CD14-positive monocyte (primary cell): ENCODE data around the gene GAS7. TPM values are rescaled to one million over a fixed set of nuclear protein-coding genes. Genes with fewer than 3 reads are reported as not detected.

Experiments
- DNase-seq, 3 donors: peaks; one replicate each; pipeline ENCODE4 v3.0.0-alpha.2; 2011 to 2022
- H2AFZ ChIP-seq: 2 replicates; pipeline ENCODE4 v1.6.0; 2012; ENCODE audit warnings: mild to moderate bottlenecking, low read depth, low read length, inconsistent platforms; ENCODE audit not compliant: insufficient read depth, poor library complexity, severe bottlenecking
- H3K27ac ChIP-seq, 2 donors: 1 replicate in 1 of 2; 2 replicates in 1 of 2; pipeline ENCODE4 v1.5.1; 2012 to 2013; ENCODE audit warnings: low read length in 2 of 2, control low read depth in 1 of 2, inconsistent platforms in 1 of 2, low read depth in 1 of 2, mild to moderate bottlenecking in 1 of 2
- H3K27me3 ChIP-seq, 2 donors: one replicate each; pipeline versions ENCODE4 v1.6.0 to v1.6.1; 2011 to 2013; ENCODE audit warnings: low read length in 2 of 2; ENCODE audit not compliant: control insufficient read depth in 2 of 2, insufficient read depth in 2 of 2
- H3K36me3 ChIP-seq, 2 donors: replicated peaks in 1 of 2; 1 replicate in 1 of 2; 2 replicates in 1 of 2; pipeline versions ENCODE4 v1.5.1 to v1.6.1; 2012 to 2013; ENCODE audit warnings: low read length in 2 of 2, control low read depth in 1 of 2, inconsistent platforms in 1 of 2, mild to moderate bottlenecking in 1 of 2; ENCODE audit not compliant: insufficient read depth in 2 of 2, control insufficient read depth in 1 of 2
- H3K4me1 ChIP-seq, 2 donors: 1 replicate in 1 of 2; 2 replicates in 1 of 2; pipeline versions ENCODE4 v1.5.1 to v1.6.1; 2012 to 2013; ENCODE audit warnings: low read length in 2 of 2, control low read depth in 1 of 2, inconsistent platforms in 1 of 2, mild to moderate bottlenecking in 1 of 2, moderate library complexity in 1 of 2; ENCODE audit not compliant: insufficient read depth in 2 of 2, control insufficient read depth in 1 of 2
- H3K4me2 ChIP-seq: replicated peaks from 2 replicates; pipeline ENCODE3; 2012; ENCODE audit warnings: low read length, moderate library complexity, mild to moderate bottlenecking; ENCODE audit not compliant: poor library complexity, severe bottlenecking; ENCODE audit errors: extremely low read depth
- H3K4me3 ChIP-seq, 3 experiments: fragments of 200-600 bp in 1 of 3; sonication (generic) in 1 of 3; replicated peaks in 1 of 3; 1 replicate in 2 of 3; 2 replicates in 1 of 3; pipeline ENCODE4 v1.5.1; 2011 to 2013; ENCODE audit warnings: low read length in 3 of 3, mild to moderate bottlenecking in 3 of 3, control low read depth in 2 of 3, low read depth in 2 of 3, inconsistent platforms in 1 of 3, moderate library complexity in 1 of 3
- H3K79me2 ChIP-seq: 2 replicates; pipeline ENCODE4 v1.6.0; 2012; ENCODE audit warnings: mild to moderate bottlenecking, control low read depth, inconsistent platforms, low read length, moderate library complexity; ENCODE audit not compliant: insufficient read depth
- H3K9ac ChIP-seq: 2 replicates; pipeline ENCODE4 v1.6.0; 2017; ENCODE audit warnings: low read length, mild to moderate bottlenecking; ENCODE audit not compliant: insufficient read depth, poor library complexity, severe bottlenecking
- H3K9me3 ChIP-seq, 2 donors: replicated peaks in 1 of 2; 1 replicate in 1 of 2; 2 replicates in 1 of 2; pipeline versions ENCODE4 v1.5.1 to v1.6.1; 2012 to 2013; ENCODE audit warnings: low read length in 2 of 2, control low read depth in 1 of 2; ENCODE audit not compliant: control insufficient read depth in 1 of 2, insufficient read depth in 1 of 2
- H4K20me1 ChIP-seq: 2 replicates; pipeline ENCODE4 v1.6.0; 2012; ENCODE audit warnings: mild to moderate bottlenecking, low read length, control low read depth, moderate library complexity; ENCODE audit not compliant: insufficient read depth
- H3K27ac Mint-ChIP-seq, 7 donors: one replicate each; pipeline ENCODE4 v1.8.0; 2020; ENCODE audit warnings: mild to moderate bottlenecking in 7 of 7, mixed read lengths in 7 of 7, moderate library complexity in 6 of 7, inconsistent platforms in 2 of 7
- H3K27me3 Mint-ChIP-seq, 3 donors: one replicate each; pipeline ENCODE4 v1.8.0; 2021 to 2022; ENCODE audit warnings: low read depth in 3 of 3, mild to moderate bottlenecking in 3 of 3, mixed read lengths in 3 of 3, moderate library complexity in 3 of 3, inconsistent platforms in 1 of 3
- H3K36me3 Mint-ChIP-seq, 2 donors: one replicate each; pipeline ENCODE4 v1.8.0; 2020; ENCODE audit warnings: mixed read lengths in 2 of 2, inconsistent platforms in 1 of 2, mild to moderate bottlenecking in 1 of 2
- H3K4me1 Mint-ChIP-seq: one replicate; pipeline ENCODE4 v1.8.0; 2020; ENCODE audit warnings: mild to moderate bottlenecking, mixed read lengths
- H3K4me3 Mint-ChIP-seq, 2 donors: one replicate each; pipeline ENCODE4 v1.8.0; 2020; ENCODE audit warnings: mild to moderate bottlenecking in 2 of 2, mixed read lengths in 2 of 2, moderate library complexity in 1 of 2
- H3K9me3 Mint-ChIP-seq, 7 donors: one replicate each; pipeline ENCODE4 v1.8.0; 2020 to 2022; ENCODE audit warnings: mixed read lengths in 7 of 7, mild to moderate bottlenecking in 6 of 7, moderate library complexity in 6 of 7, inconsistent platforms in 2 of 7
- CTCF ChIP-seq: fragments of 200-600 bp; IDR thresholded peaks from one replicate; pipeline ENCODE4 v1.8.0; 2022; ENCODE audit warnings: antibody characterized with exemption, mild to moderate bottlenecking
- WGBS: methylation state at CpG from one replicate; pipeline ENCODE4 v1.1.5; 2013; ENCODE audit warnings: missing lambda C conversion rate; ENCODE audit not compliant: insufficient coverage; 5-methylcytosine and 5-hydroxymethylcytosine counted together
- intact Hi-C, 2 donors: fragments of 100-400 bp; cut with micrococcal nuclease; formaldehyde crosslinking; loops; one replicate each; pipeline versions ENCODE4 v1.15.0 to v1.15.1; 2023
- polyA plus RNA-seq, 3 donors: library from polyadenylated mRNA; depleted of rRNA in 1 of 3; unstranded in 2 of 3; stranded (reverse) in 1 of 3; fragments of 300-500 nt in 2 of 3; fragments of >200 nt in 1 of 3; fragmentation: Illumina TruSeq in 2 of 3; gene quantifications; 1 replicate in 2 of 3; 2 replicates in 1 of 3; pipeline ENCODE4 v1.2.3, GENCODE V29; 2012 to 2021

The GAS7 gene
- polyA plus RNA-seq, 3 donors = 53.1 to 91.9 (median 66.6) TPM

DNA sequence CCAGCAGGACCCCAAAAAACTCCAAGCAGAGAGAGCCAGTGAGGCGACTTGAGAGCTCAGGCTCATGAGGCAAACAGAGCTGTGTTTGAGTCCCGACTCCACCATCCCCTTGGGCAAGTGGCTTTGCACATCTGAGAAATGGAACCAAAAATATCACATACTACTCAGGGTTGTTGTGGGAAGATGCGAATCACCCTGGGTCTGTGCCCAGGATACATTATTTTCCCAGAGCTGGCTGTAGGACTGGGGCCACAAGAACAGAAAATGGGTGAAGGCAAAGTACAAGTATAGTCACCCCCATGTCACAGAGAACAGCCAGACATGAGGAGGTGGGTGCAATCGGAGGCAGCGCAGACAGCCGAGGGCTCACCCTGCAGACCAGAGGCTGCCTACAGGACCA, 127.3 kb downstream of the GAS7 start:
- no peak for DNase-seq
- no peaks in the 10 kb centered on the region for H3K9me3 Mint-ChIP-seq
- H3K9ac ChIP-seq = no peak overlapping the region
- H2AFZ ChIP-seq = no peak overlapping the region
- H3K36me3 ChIP-seq = no peaks in the 10 kb centered on the region
- peaks cover 0 to 3% (median 0%) of the 10 kb centered on the region in 3 donors for H3K27me3 Mint-ChIP-seq
- H3K27ac Mint-ChIP-seq = peak overlapping the region in 1 of 7 donors; percentile 33
- TF ChIP-seq CTCF = no peak
- H3K4me1 ChIP-seq = peaks cover 0 to 12% of the 10 kb centered on the region in 2 donors
- no peak overlapping the region for H3K4me3 Mint-ChIP-seq
- H3K27ac ChIP-seq = no peak overlapping the region
- peaks cover 18% of the 10 kb centered on the region for H3K79me2 ChIP-seq
- H3K9me3 ChIP-seq = no peaks in the 10 kb centered on the region
- no peak overlapping the region for H3K4me3 ChIP-seq
- H3K4me1 Mint-ChIP-seq = peaks cover 21% of the 10 kb centered on the region
- H3K4me2 ChIP-seq = no peak overlapping the region
- peaks cover 33% of the 10 kb centered on the region for H4K20me1 ChIP-seq
- intact Hi-C loops = no loop called here
- no peaks in the 10 kb centered on the region for H3K27me3 ChIP-seq
- peaks cover 11 to 14% of the 10 kb centered on the region in 2 donors for H3K36me3 Mint-ChIP-seq
- 93% methylated on average over 4 of the region's 6 CpGs for WGBS

DNA sequence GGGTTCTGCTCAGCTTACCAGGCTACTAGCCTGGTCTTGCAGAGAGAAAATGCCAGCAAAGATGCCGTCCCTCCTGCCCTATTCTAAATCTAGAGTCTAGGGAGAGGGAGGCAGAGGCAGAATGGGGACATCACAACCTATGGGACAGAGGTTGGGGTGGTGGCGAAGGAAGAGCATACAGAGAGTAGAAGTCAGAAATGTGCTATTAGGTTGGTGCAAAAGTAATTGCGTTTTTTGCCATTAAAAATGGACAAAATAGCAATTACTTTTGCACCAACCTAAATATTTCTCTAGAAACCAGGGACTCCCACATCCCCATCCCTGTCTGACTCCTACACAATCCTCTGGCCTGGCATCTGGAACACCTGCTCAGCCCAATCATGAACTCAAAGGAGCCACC, 127.7 kb downstream of the GAS7 start:
- Histone ChIP-seq H3K4me3 (no peak overlapping the region), H3K27ac (no peak overlapping the region), H3K4me1 (peaks cover 0 to 12% of the 10 kb centered on the region in 2 donors), H3K27me3 (no peaks in the 10 kb centered on the region), H2AFZ (no peak overlapping the region), H4K20me1 (peaks cover 29% of the 10 kb centered on the region), H3K79me2 (peaks cover 17% of the 10 kb centered on the region), H3K9ac (no peak overlapping the region), H3K9me3 (peaks cover 0 to 2% of the 10 kb centered on the region in 2 donors), H3K4me2 (no peak overlapping the region), H3K36me3 (no peaks in the 10 kb centered on the region)
- WGBS = no CpG with 5 or more reads among the region's 3 CpGs
- no peak overlapping the region for H3K27ac Mint-ChIP-seq
- H3K9me3 Mint-ChIP-seq = peaks cover 0 to 3% (median under 1%) of the 10 kb centered on the region in 7 donors
- H3K4me1 Mint-ChIP-seq = peaks cover 21% of the 10 kb centered on the region
- H3K36me3 Mint-ChIP-seq = peaks cover 15% of the 10 kb centered on the region in 2 donors
- no peak for DNase-seq
- TF ChIP-seq CTCF = no peak
- H3K4me3 Mint-ChIP-seq = no peak overlapping the region
- intact Hi-C loops = no loop called here
- H3K27me3 Mint-ChIP-seq = peaks cover 0 to 3% (median 0%) of the 10 kb centered on the region in 3 donors
